HG03354 (cell line): ENCODE measurements around the gene C8B.

ENCODE experiments used
- ATAC-seq: cut with Tn5 transposase; IDR thresholded peaks from one replicate; pipeline ENCODE4 v1.9.1; 2021; ENCODE audit warnings: mild to moderate bottlenecking; ENCODE audit not compliant: unreplicated experiment, poor library complexity, severe bottlenecking

Gene C8B

DNA sequence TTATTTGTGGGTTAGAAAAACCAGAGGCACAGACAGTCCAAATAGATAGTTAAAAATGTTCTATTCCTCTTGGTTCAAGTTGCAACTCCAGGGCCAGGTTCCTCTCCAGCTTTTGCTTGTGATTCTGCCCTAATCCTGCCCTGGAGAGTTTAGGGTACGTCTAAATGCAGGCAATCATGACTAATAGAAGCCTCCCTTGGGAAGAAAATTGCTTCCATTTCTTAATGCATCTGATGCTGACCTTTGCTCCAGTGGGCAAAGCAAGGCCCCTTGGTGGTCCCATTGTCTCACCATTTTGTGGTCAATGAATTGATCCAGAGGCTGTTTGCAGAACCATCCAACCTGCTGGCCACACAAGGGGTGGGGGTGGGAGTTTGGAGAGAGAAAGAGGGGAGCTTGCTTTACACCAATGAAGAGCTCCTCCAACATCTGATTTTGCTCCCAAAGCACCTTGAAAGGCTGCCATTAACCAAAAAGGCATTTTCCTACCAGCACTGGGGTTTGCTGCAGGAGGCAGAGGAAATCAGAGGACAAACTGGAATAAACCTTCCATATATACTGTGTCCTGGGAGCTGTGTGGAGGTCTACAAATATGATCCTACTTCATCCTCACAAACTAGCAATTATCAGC is 31.3 kb downstream of the C8B start:
- ATAC-seq: no peak

DNA sequence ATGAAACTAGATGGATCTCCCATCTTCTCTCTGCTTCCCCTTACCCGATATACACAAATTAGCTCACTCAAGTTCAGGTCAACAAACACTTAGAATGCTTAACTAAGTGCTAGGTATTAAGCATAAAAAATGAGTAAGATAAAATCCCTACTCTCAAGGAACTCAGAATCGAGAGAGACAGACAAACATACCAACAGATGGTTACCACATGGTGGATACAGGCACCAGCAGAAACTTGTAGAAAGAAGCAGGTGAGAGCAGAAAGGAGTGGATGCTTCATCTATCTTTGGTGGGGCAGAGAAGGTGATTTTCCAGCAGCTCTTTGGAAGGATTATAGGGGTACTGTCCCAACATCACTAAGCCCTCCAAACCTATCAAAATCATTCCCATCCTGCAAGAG is 32.2 kb downstream of the C8B start:
- no peak for ATAC-seq

DNA sequence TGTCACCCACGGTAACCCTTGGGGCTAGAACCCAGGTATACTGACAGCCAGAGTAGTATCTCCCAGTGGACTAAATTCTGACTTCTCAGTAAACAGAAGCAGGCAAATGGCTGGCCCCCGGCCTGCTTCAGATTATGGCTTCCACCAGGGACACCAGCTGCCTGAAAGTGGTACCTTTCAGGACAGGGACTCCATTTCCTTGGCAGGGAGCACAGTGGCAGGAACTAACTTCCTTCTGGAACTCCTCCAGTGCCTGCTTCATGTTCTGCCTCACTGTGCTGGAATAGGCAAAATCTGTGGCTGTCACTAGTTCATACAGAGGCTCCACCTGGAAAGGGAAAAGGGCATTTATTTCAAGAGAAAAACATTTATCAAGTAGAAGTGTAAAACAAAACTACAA is 32.7 kb downstream of the C8B start:
- ATAC-seq: no peak

DNA sequence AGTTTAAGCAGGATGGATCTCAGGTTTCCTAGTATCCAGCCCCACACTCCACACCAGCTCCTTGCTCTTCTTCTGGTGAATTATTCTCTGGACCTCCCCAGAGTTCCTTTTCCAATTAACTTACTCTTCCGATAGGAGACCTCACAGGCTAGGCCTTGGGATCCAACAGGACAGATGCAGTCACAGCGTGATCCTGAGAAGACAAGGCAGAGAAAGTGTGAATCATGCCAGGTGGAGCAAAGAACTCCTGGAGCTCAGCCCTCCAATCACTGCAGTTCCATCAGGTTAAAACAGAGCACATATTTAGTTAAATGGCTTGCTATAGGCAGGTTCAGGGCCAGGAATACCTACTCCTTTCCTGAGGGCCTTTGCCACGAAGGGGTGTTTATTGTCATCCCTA is 34.1 kb downstream of the C8B start:
- ATAC-seq: no peak

DNA sequence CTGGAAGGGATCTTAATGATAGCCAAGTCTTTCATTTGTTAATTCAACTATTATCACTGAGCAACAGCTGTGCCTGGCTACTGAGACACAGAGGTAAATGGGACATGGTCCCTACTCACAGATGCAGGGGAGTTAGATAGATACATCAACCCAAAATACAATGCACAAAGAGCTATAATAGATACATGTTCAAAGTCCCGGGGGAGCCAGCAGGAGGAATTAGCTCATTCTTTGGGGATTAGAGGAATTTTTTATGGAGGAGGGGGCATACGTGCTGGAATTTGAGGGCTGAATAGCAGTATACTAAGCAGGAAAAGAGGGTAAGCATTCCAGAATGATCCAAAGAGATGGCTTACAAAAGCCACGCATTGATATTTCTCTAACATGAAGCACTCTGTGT is 34.6 kb downstream of the C8B start:
- ATAC-seq: no peak

DNA sequence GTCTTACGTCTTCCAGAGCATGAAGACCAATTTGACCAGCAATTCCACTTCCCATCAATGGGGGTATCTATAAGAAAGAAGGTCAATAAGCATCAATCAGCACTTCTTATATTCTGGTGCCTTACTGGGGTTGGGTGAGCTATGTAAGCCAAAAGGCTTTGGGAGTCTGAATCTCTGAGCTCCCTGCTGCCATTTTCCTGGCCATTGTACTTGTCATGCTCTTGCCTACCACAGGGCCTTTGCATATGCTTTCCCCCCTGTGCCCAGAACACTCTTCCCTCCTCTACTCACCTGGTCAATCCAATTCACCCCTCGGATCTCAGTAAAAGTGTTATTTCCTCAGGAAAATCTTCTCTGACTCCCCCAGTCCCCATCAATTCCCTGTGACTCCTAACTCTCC is 36.3 kb downstream of the C8B start:
- no peak for ATAC-seq

DNA sequence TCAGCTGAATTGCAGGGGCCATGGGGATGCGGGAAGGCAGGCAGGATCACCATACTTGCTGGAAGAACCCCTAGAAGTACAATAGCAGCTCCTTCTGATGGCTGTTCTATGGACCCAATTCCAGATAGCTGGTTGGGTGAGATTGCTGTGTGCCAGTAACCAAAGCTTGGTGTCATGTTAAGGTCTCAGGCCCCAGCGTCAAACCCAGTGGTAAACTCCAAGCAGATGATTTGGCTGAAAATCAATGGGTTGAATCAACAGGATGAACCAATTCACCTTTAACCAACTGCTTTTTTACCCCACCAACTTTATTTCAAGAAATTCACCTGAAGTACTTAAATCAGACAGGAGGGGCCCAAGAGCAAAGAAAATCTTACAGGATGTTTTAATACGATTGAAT is 37.8 kb downstream of the C8B start:
- no peak for ATAC-seq

DNA sequence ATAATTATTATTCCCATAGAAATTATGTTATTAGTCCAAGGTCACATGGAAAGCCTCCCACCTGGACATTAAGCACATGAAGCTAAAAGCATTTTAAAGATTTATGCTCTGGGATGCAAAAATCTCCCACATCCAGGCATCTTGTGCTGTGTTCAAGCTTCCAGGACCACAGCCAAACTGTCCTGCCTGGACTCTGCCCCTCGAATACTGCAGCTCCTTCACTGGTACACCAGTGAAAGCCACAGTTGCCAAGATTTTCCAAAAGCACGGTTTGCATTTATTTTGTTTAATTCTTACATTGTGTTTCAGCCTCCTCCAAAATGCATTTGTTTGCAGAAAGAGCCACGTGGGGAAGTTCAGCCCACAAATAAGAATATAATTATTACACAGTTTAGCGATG is 38.6 kb downstream of the C8B start:
- no peak for ATAC-seq

DNA sequence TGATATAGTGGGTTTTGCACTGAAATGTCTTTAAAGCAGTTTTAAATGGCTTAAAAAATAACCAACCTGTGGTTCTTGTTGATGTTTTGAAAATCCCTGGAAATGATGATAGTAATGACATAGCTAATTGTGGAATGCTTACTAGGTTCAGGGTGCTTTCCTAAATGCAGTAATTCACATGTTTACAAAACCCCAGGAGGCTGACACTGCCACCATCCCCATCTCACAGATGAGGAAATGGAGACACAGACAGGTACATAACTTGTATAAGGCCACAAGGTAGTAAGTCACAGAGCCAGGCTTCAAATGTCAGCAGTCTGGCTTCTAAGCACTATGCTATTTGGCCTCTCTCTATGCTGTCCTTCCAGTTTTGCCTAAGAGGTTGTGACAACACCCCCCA is 40.6 kb downstream of the C8B start:
- ATAC-seq: no peak

DNA sequence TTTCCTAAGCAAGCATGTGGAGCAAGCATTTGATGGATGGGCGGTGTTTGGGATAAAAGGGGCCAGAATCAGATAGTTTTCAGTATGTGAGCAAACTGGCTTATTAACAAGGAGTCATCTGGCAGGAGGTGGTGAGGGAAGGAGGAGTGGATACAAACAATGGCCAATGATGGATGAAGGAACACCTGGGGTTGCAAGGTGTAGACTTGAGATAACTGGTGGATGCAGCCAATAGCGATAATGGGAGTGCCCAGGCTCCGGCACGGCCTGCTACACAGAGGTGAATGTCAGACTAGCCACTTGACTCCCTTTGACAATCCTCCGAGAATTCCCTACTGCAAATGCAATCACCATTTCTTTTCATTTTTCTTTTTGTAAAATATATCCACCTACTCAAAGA is 41.7 kb downstream of the C8B start:
- no peak for ATAC-seq

DNA sequence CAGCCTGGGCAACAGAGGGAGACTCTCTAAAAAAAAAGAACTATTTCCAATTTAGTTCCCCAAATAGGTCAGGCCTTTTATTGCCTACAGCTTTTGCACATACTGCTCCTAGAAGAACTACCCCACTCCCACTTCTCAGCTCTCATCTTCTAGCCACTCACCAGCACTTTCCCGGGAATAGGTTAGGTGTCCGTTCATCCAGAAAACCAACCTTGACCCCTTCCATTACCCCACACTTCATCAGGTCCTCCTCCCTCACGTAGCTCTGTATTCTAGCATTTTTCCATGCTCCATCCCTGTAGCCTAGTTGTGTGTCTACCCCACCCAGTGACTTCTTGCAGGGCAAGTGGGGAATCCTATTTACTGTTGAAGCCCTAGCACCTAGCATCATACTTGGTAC is 42.6 kb downstream of the C8B start:
- no peak for ATAC-seq

DNA sequence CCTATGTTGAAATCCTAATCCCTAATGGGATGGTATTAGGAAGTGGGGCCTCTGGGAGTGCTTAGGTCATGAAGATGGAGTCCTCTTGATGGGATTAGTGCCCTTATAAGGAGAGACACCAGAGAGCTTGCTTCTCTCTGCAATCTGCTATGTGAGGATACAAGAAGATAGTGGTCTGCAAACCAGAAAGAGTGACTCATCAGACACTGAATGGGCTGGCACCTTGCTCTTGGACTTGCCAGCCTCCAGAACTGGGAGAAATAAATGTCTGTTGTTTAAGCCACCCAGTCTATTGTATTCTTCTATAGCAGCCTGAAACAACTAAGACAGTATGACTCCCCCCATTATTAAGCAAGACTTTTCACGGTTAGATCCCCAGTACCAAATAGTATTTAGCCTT is 43.3 kb downstream of the C8B start:
- no peak for ATAC-seq

DNA sequence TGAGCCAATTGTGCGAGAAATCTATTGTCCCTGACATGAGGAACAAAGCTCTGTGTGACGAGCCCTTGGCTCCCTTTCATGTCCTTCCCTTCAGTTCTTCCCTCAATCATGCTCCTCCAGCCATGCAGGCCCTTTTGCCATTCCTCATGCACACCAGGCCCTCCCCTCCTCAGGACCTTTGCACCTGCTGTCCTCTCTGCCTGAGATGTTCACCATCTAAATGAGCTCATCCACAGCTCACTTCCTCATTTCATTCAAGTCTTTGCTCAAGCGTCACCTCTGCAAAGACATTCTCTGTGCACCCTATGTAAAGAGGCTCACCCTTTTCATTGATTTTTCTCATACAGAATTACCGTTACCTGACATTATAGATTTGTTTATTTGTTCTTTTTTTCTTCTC is 43.7 kb downstream of the C8B start:
- ATAC-seq: no peak

DNA sequence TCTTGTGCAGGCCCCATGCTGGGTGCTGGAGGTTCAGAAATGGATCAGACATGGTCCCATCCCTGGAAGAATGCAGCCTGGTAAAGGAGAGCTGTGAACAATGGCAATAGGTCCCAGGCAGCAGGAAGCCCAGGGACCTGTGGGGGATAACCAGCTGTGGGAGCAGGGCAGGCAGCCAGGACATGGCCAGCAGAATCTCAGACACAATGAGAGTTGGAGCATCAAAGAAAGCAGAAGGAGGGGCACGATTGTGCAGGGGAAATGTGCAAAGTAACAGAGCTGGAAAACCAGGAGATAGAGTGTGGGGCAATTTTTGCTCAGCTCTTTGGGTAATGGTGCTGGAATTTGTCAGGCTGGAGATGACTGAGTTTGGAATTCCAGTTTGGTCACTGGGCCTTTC is 44.3 kb downstream of the C8B start:
- ATAC-seq: no peak

DNA sequence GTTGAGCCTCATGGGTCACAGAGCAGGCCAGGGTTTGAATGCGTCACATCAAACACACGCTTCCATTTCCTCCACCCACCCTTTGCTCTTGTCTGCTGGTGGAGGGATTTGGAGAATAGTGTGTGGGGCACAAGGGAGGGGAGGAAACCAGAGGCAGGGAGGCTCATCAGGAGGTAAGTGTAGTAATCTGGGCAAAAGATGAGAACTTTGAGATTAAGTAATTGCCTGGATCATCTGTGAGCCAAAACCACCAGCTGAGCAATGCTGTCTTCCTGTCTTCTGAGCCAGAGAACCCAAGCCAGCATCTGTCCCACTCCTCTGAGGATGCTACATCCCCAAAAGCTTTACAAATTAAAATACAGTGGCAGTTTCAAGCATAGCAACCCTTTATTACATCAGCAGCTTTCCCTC is 45.2 kb downstream of the C8B start:
- no peak for ATAC-seq

DNA sequence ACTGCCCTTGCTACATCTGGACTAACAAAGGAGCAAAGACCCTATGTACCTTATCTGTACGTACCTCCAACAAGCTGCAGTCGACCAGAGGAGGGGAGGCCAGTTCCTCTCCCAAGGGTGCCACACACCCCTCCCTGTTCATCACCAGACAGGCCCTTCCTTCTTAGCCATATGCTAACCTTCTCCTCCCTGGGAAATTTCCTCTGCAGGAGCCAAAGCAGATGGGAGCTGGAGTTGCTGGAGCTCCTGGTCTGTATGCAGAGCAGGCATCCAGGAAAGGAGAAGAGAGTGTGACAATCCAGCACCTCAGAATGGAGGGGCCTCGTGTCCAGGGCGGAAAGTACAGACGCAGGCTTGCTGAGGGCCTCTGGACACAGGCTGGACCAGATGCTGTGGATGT is 48.5 kb downstream of the C8B start:
- no peak for ATAC-seq

DNA sequence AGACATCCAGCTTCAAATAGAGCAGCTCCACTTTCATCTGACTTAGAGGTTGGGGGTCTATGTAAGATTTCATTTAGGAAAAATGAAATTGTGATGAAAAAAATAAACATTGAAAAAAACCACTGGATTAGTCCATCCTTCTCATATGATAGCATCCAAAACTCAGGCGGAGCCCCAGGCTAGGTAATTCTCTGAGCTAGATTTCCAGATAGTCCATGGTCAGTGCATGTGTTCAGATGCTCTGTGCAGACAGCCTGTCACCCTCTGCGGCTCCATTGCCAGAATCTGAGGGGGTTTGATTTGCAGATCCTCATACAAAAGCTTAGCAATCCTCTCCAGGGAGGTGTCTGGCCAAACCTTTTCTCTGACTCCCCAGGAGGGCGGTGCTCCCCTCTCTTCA is 49.2 kb downstream of the C8B start:
- no peak for ATAC-seq

DNA sequence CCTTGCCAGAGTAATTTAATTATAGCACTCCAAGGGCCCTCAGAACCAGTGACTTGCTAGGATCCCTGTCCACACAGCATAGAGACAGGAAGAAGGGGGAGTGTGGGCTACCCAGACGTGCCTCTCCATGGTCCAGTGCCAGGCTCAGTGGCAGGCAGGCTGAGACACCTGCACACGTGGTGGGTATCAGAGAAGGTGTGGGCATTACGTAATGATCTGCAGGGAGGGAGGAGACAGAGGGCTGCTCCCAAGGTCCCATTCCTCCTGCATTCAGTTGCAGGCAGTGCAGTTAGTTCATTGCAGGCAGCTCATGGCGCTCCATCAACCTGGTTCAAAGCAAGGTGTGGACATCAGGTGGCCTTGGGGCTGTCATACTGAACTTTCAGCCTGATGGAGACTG is 49.9 kb downstream of the C8B start:
- ATAC-seq: no peak

DNA sequence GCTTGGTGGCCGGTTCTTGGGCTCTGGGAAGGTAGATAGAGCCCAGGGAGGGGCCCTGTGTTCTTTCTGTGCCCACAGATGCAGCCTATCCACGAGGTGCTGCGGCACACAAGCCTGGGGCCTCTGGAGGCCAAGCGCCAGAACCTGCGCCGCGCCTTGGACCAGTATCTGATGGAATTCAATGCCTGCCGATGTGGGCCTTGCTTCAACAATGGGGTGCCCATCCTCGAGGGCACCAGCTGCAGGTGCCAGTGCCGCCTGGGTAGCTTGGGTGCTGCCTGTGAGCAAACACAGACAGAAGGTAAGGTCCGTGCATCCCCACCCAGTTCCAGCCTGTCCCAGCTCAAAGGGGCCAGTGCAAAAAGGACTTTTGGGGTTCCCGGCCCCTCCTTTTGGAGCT is 53.5 kb downstream of the C8B start:
- no peak for ATAC-seq

DNA sequence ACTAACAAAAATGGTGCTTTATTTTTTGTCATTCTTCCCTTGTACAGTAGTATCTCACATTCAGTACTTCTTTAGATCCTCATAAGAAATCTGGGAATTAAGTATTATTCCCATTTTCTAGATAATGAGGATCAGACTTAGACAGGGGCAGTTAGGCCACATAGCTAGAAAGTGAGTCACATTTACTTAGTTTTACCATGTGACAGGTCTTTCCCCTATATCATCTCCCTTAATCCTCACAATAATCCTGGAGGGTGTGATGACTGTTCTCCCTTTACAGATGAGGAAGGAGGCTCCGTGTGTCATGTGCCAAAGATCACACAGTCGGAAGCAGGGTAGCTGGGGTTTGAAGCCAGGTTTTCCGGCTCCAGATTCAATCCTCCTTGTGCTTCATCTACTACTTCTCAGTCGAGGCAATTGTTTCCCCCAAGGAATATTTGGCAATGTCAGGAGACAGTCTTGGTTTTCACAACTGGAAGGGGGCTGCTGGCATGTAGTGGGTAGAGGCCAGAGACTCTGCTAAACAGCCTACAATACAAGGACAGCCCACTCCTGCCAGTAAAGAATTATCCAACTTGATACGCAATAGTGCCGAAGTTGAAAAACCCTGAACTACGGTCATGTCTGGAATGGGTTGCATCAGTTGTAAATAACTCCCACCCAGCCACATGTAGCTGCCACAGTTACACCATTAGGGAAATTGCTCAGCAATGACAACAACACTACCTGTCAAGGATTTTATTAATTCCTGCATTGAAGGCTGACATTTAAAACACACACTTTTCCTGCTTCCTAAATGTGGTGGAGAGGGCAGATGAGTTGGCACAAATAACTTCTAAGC is 54.5 kb downstream of the C8B start:
- no peak for ATAC-seq

DNA sequence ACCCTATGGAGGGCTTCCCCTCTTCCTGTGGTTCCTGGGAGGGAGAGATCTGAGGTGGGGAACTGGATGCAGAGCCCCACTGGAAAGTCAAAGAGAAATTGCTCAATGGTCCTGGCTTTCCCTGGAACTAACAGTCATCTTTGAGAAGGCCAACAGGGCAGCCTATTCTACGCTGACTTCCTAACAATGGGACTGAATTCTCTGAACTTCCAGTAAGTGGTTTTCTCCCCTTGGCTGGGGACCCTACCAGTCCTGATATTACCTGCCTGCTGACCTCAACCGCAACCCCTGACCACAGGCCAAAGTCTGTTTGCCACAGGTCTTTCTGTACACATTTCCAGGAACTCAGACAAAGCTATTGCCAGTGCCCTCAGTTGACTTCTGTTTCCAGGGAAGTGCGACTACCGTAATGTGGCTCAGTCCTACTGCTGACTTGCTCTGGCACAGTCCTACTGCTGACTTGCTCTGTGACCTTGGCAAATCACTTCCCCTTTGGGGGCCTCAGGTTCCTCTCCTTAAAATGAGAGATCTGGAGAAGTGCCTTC is 55.3 kb downstream of the C8B start:
- no peak for ATAC-seq
